HepG2 (cell line): ENCODE results near the gene GATAD2B. TPM values are rescaled to one million over a fixed set of nuclear protein-coding genes. Genes with fewer than 3 reads are reported as not detected.
A peak's percentile ranks its signal among the peaks of the same experiment; 100 is the strongest.

Experiments used
- ATAC-seq: fragments of 200-7000 bp; cut with Tn5 transposase; 3 replicates; pipeline ENCODE4 v1.9.1; 2020; ENCODE audit warnings: mild to moderate bottlenecking, moderate library complexity
- BruUV-seq: library from RNA; stranded (reverse); fragments of 400-500 nt; replicated peaks from 2 replicates; lab custom pipeline; 2021; lab: Mats Ljungman, UMichigan
- CTCF ChIA-PET: fragments of 300-600 bp; formaldehyde crosslinking; extraction: SDS; loops from one replicate; lab custom pipeline; 2021; ENCODE audit warnings: low total read pairs, inconsistent platforms, low intra/inter-chr PET ratio; lab: Yijun Ruan, JAX
- POLR2A ChIA-PET: fragments of 350-600 bp; sonication (Branson Sonifier 250); formaldehyde crosslinking; loops from one replicate; lab custom pipeline; 2020; ENCODE audit warnings: antibody characterized with exemption, inconsistent platforms; lab: Yijun Ruan, JAX
- DNase-seq: peaks from one replicate; pipeline ENCODE4 v3.0.0-alpha.2; 2015; ENCODE audit warnings: low spot score
- FAIRE-seq: peaks from 3 replicates; lab custom pipeline; 2011; peaks lifted over from hg19 to GRCh38; lab: Jason Lieb, UNC
- H2AFZ ChIP-seq: one replicate; pipeline ENCODE4 v1.6.1; 2011; ENCODE audit warnings: low read length, inconsistent platforms
- H3K27ac ChIP-seq: fragments of 300-600 bp; 3 replicates; pipeline ENCODE4 v1.8.0; 2011; ENCODE audit warnings: mixed run types, mild to moderate bottlenecking, mixed read lengths, low read length, inconsistent platforms; ENCODE audit not compliant: insufficient read depth; ENCODE audit errors: extremely low read length
- H3K27me3 ChIP-seq, 2 experiments: fragments of 200-600 bp in 1 of 2; 2 replicates in 1 of 2; 3 replicates in 1 of 2; pipeline versions ENCODE4 v1.6.0 to v1.8.0; 2011; ENCODE audit warnings: low read length in 2 of 2, mild to moderate bottlenecking in 2 of 2, moderate library complexity in 2 of 2, inconsistent platforms in 1 of 2; ENCODE audit not compliant: insufficient read depth in 2 of 2, control insufficient read depth in 1 of 2
- H3K36me3 ChIP-seq, 2 experiments: fragments of 200-600 bp in 1 of 2; replicated peaks in 1 of 2; 2 replicates in 1 of 2; 3 replicates in 1 of 2; pipeline versions ENCODE4 v1.5.1 to v1.8.0; 2011; ENCODE audit warnings: low read length in 2 of 2, inconsistent platforms in 1 of 2; ENCODE audit not compliant: insufficient read depth in 2 of 2, control insufficient read depth in 1 of 2
- H3K4me1 ChIP-seq: 2 replicates; pipeline ENCODE4 v1.5.1; 2012; ENCODE audit warnings: low read length, inconsistent platforms; ENCODE audit not compliant: insufficient read depth
- H3K4me2 ChIP-seq: 2 replicates; pipeline ENCODE4 v1.6.0; 2011; ENCODE audit warnings: low read depth, low read length, inconsistent platforms
- H3K4me3 ChIP-seq, 3 experiments: fragments of 200-600 bp in 1 of 3; sonication (generic), shearing (Covaris generic) in 1 of 3; replicated peaks in 1 of 3; 2 replicates each; pipeline ENCODE4 v1.5.1; 2011 to 2016; ENCODE audit warnings: low read length in 3 of 3, inconsistent platforms in 2 of 3, low read depth in 2 of 3, mild to moderate bottlenecking in 2 of 3, control low read depth in 1 of 3, mixed read lengths in 1 of 3; ENCODE audit not compliant: insufficient read depth in 1 of 3
- H3K79me2 ChIP-seq: one replicate; pipeline ENCODE4 v1.6.1; 2011; ENCODE audit warnings: low read length, inconsistent platforms; ENCODE audit not compliant: insufficient read depth
- H3K9ac ChIP-seq: 2 replicates; pipeline ENCODE4 v1.6.0; 2011; ENCODE audit warnings: mild to moderate bottlenecking, low read depth, low read length, inconsistent platforms; ENCODE audit not compliant: insufficient read depth
- H3K9me3 ChIP-seq: 2 replicates; pipeline ENCODE4 v1.5.1; 2012; ENCODE audit warnings: mild to moderate bottlenecking, low read length
- H4K20me1 ChIP-seq: 2 replicates; pipeline ENCODE4 v1.6.0; 2011; ENCODE audit warnings: inconsistent platforms, mild to moderate bottlenecking, low read length, moderate library complexity; ENCODE audit not compliant: insufficient read depth
- AGO2 ChIP-seq: fragments of 200-400 bp; formaldehyde crosslinking; optimal IDR thresholded peaks from 2 replicates; pipeline ENCODE3; 2017; ENCODE audit warnings: mild to moderate bottlenecking, low read depth, low read length, moderate library complexity
- CREB1 ChIP-seq, 2 experiments: fragments of 450-650 bp in 1 of 2; IDR thresholded peaks; 2 replicates each; pipeline ENCODE4 v1.6.1; 2016 to 2017; ENCODE audit warnings: control low read depth in 1 of 2, mild to moderate bottlenecking in 1 of 2, missing compliant biosample characterization in 1 of 2, missing genetic modification characterization in 1 of 2
- FOXM1 ChIP-seq: sonication (generic); formaldehyde crosslinking; IDR thresholded peaks from 2 replicates; pipeline ENCODE4 v1.5.0; 2020; ENCODE audit warnings: missing genetic modification reagents
- RXRB ChIP-seq: IDR thresholded peaks from 2 replicates; pipeline ENCODE4 v1.6.1; 2016; ENCODE audit warnings: borderline replicate concordance, missing genetic modification reagents, missing compliant biosample characterization
- TEAD3 ChIP-seq: optimal IDR thresholded peaks from 2 replicates; pipeline ENCODE3; 2016; ENCODE audit warnings: borderline replicate concordance
- ZFP82 ChIP-seq: sonication (generic); formaldehyde crosslinking; IDR thresholded peaks from 2 replicates; pipeline ENCODE4 v1.5.1; 2020; ENCODE audit warnings: mild to moderate bottlenecking, missing genetic modification reagents, borderline replicate concordance
- ZFYVE20 ChIP-seq: sonication (generic); formaldehyde crosslinking; IDR thresholded peaks from 2 replicates; pipeline ENCODE4 v1.8.0; 2023; ENCODE audit warnings: low read depth, mild to moderate bottlenecking, moderate library complexity, missing genetic modification reagents, borderline replicate concordance
- ZNF331 ChIP-seq: sonication (generic); formaldehyde crosslinking; IDR thresholded peaks from 2 replicates; pipeline ENCODE4 v1.4.0; 2020; ENCODE audit warnings: missing genetic modification reagents
- WGBS: methylation state at CpG from one replicate; pipeline ENCODE4 v1.1.6; 2017; ENCODE audit warnings: low lambda C conversion rate; 5-methylcytosine and 5-hydroxymethylcytosine counted together
- in situ Hi-C: cut with HindIII; loops from 2 replicates; pipeline ENCODE4 v1.10.0; 2017; ENCODE audit warnings: low pct_unique_long_range_greater_than_20kb; ENCODE audit not compliant: extremely low pct_ligation_motif_present
- intact Hi-C: fragments of 100-400 bp; cut with micrococcal nuclease; formaldehyde crosslinking; loops from one replicate; pipeline ENCODE4 v1.10.0; 2022; ENCODE audit not compliant: unreplicated experiment
- polyA plus RNA-seq, 8 experiments: library from polyadenylated mRNA; depleted of rRNA in 3 of 8; stranded (reverse) in 7 of 8; unstranded in 1 of 8; fragments of >200 nt; fragmentation: Illumina TruSeq in 4 of 8; extraction: Trizol in 4 of 8; gene quantifications; 2 replicates each; pipeline versions ENCODE4 v1.2.1 to v1.2.3, GENCODE V29; 2011 to 2016; ENCODE audit warnings: low read depth in 4 of 8, missing spikeins in 1 of 8, mixed read lengths in 1 of 8; ENCODE audit not compliant: insufficient read depth in 1 of 8
- total RNA-seq, 5 experiments: library from RNA; depleted of rRNA; stranded (reverse); fragments of >200 nt; fragmentation: Illumina TruSeq; extraction: Trizol; gene quantifications; 2 replicates each; pipeline ENCODE4 v1.2.3, GENCODE V29; 2016; ENCODE audit warnings: low read depth in 1 of 5
- TF ChIP-seq, protein P1 (sequence below): sonication (generic); formaldehyde crosslinking; conservative IDR thresholded peaks from 2 replicates; pipeline ENCODE4 v1.4.0; 2020; ENCODE audit warnings: missing genetic modification reagents
- TF ChIP-seq, protein P2 (sequence below): sonication (generic); formaldehyde crosslinking; IDR thresholded peaks from 2 replicates; pipeline ENCODE4 v1.4.0; 2020; ENCODE audit warnings: missing genetic modification reagents

Gene GATAD2B
- total and polyA plus RNA-seq, 2 of the 13 experiments (the other 11 are each of a cell fraction or from before 2014, with no cell fraction given): 3.2 to 5.2 TPM

DNA sequence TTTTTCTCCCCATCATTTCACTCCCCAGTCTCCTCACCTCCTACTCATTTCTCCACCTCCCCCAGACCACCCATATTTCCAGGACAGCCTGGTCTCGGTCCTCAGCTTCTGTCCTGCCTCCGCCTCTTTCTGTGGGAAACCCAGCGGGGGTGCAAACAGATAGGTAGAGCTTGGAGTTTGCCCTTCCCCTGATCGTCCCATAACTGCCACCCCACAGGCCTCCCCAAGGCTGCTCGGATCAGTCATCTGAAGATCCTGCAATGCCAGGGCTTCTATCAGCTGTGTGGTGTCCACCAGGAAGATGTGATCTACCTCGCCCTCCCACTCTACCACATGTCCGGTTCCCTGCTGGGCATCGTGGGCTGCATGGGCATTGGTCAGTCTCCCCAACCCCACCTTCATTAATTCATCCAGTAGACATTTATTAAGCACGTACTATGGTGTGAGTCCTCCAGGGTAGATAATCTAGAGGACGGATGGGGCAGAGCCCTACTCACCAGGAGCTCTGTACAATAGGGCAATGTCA, 145.9 kb downstream of the GATAD2B start (continued):
- TF ChIP-seq ZNF331 (CRISPR knock-in tag) (no peak), ZFP82 (CRISPR knock-in tag) (no peak)

DNA sequence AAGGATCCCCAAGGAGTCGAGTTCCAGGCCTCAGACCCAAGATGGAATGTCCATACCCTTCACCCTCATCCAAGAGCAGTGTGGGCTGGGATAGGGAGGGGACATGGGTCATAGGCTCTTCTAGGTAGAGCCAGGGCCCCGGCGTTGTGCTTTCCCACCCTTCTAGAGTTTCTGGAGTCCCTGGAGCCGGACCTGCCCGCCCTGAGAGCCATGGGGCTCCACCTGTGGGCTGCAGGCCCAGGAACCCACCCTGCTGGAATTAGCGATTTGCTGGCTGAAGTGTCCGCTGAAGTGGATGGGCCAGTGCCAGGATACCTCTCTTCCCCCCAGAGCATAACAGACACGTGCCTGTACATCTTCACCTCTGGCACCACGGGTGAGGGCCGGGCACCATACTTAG, 146.4 kb downstream of the GATAD2B start:
- POLR2A ChIA-PET: interaction anchor here (0.7 to 2.4 kb wide), 13 partner anchors 10 to 273 kb away, joined by 3 to 14 read pairs (median 4); partner anchors contain the start of genes INTS3, JTB, RPS27 and S100A1
- H3K4me1 ChIP-seq: peaks cover 57% of the 10 kb centered on the region
- intact Hi-C loops: no loop called here

More for the DNA sequence above, 146.4 kb downstream of the GATAD2B start:
- peak; percentile 2 for ATAC-seq
- H4K20me1 ChIP-seq: no peaks in the 10 kb centered on the region
- no peak overlapping the region for H3K27ac ChIP-seq
- no peaks in the 10 kb centered on the region for H3K9me3 ChIP-seq
- no peaks in the 10 kb centered on the region for H3K79me2 ChIP-seq
- H3K27me3 ChIP-seq: no peaks in the 10 kb centered on the region
- H3K4me3 ChIP-seq: peak overlapping the region; percentile 70 to 83 (median 75)
- WGBS: 37% methylated on average over 5 of the region's 10 CpGs
- H3K36me3 ChIP-seq: peaks cover 6 to 20% of the 10 kb centered on the region in 2 experiments; a peak in 3 of 5 replicates
- TF ChIP-seq, protein P1, sequence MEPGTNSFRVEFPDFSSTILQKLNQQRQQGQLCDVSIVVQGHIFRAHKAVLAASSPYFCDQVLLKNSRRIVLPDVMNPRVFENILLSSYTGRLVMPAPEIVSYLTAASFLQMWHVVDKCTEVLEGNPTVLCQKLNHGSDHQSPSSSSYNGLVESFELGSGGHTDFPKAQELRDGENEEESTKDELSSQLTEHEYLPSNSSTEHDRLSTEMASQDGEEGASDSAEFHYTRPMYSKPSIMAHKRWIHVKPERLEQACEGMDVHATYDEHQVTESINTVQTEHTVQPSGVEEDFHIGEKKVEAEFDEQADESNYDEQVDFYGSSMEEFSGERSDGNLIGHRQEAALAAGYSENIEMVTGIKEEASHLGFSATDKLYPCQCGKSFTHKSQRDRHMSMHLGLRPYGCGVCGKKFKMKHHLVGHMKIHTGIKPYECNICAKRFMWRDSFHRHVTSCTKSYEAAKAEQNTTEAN (CRISPR knock-in tag): no peak
- no peak for TF ChIP-seq TEAD3 (CRISPR knock-in tag)
- TF ChIP-seq AGO2: no peak
- TF ChIP-seq, protein P2, sequence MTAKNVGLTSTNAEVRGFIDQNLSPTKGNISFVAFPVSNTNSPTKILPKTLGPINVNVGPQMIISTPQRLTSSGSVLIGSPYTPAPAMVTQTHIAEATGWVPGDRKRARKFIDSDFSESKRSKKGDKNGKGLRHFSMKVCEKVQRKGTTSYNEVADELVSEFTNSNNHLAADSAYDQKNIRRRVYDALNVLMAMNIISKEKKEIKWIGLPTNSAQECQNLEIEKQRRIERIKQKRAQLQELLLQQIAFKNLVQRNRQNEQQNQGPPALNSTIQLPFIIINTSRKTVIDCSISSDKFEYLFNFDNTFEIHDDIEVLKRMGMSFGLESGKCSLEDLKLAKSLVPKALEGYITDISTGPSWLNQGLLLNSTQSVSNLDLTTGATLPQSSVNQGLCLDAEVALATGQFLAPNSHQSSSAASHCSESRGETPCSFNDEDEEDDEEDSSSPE (CRISPR knock-in tag): no peak
- TF ChIP-seq FOXM1 (CRISPR knock-in tag): no peak
- no peak for TF ChIP-seq ZFYVE20 (CRISPR knock-in tag)
- TF ChIP-seq RXRB (CRISPR knock-in tag): no peak
- TF ChIP-seq CREB1 (IDR thresholded peaks at IDR 0.05): no peak
- no peak for TF ChIP-seq CREB1 (CRISPR knock-in tag; IDR thresholded peaks at IDR 0.05)
- TF ChIP-seq, all 625 proteins: peak for 0
- FAIRE-seq (no peak), DNase-seq (no peak)
- peak overlapping the region; percentile 92 for H3K4me2 ChIP-seq
- peak overlapping the region; percentile 63; the same call in 1 of the 2 replicates for H3K9ac ChIP-seq
- BruUV-seq: no TSS peak
- CTCF ChIA-PET: no interaction called here
- no peak overlapping the region for H2AFZ ChIP-seq
- in situ Hi-C loops: loop anchor here (10.0 kb wide), 1 partner anchor 262 kb away; no protein-coding TSS in a partner anchor
